GM21723 (cell line): ENCODE measurements around the gene ARMC6.
"Not testable (repeated sequence)": the region's sequence is repeated elsewhere in the genome, so short reads cannot be mapped to it uniquely, and the experiment has no call there.

Experiments used
- ATAC-seq: cut with Tn5 transposase; IDR thresholded peaks from one replicate; pipeline ENCODE4 v1.9.1; 2021; ENCODE audit warnings: mild to moderate bottlenecking, moderate library complexity; ENCODE audit not compliant: unreplicated experiment

The ARMC6 gene

GRCh38 chr19:19022380-19022961 lies 10.9 kb upstream of the ARMC6 start:
- ATAC-seq = no peak

GRCh38 chr19:19023376-19023775 lies 10.0 kb upstream of the ARMC6 start:
- not testable (repeated sequence) for ATAC-seq

GRCh38 chr19:19025861-19026260 lies 7.5 kb upstream of the ARMC6 start:
- no peak for ATAC-seq

GRCh38 chr19:19026299-19026971 lies 7.0 kb upstream of the ARMC6 start:
- no peak for ATAC-seq

GRCh38 chr19:19027228-19027627 lies 6.2 kb upstream of the ARMC6 start:
- no peak for ATAC-seq

GRCh38 chr19:19028526-19028925 lies 4.9 kb upstream of the ARMC6 start:
- ATAC-seq = no peak

GRCh38 chr19:19031891-19032290 lies 1.5 kb upstream of the ARMC6 start:
- ATAC-seq = no peak

GRCh38 chr19:19032420-19033175 lies 805 bp upstream of the ARMC6 start:
- peak; percentile 53 for ATAC-seq

GRCh38 chr19:19033176-19033425 lies 302 bp upstream of the ARMC6 start:
- no peak for ATAC-seq

- ATAC-seq = no peak
Observed at GRCh38 chr19:19034204-19034624, 811 bp downstream of the ARMC6 start.

- ATAC-seq = no peak
Observed at GRCh38 chr19:19039901-19040300, 6.5 kb downstream of the ARMC6 start.

- no peak for ATAC-seq
Observed at GRCh38 chr19:19040417-19040816, 7.0 kb downstream of the ARMC6 start.

GRCh38 chr19:19042732-19043280 lies 9.4 kb downstream of the ARMC6 start:
- ATAC-seq = no peak

- ATAC-seq = no peak
Observed at GRCh38 chr19:19043481-19043880, 10.1 kb downstream of the ARMC6 start.

- ATAC-seq = no peak
Observed at GRCh38 chr19:19043881-19044280, 10.5 kb downstream of the ARMC6 start.

- ATAC-seq = no peak
Observed at GRCh38 chr19:19049406-19049805, 16.0 kb downstream of the ARMC6 start.

- ATAC-seq = no peak
Observed at GRCh38 chr19:19050104-19050503, 16.7 kb downstream of the ARMC6 start.

GRCh38 chr19:19050731-19051130 lies 17.3 kb downstream of the ARMC6 start:
- ATAC-seq = no peak

- ATAC-seq = no peak
Observed at GRCh38 chr19:19051478-19052213, 18.2 kb downstream of the ARMC6 start.

- ATAC-seq = no peak
Observed at GRCh38 chr19:19052921-19053320, 19.5 kb downstream of the ARMC6 start.

- ATAC-seq = no peak
Observed at GRCh38 chr19:19053508-19054314, 20.3 kb downstream of the ARMC6 start.
